NK-92 (cell line): Measurements from ENCODE around the gene PCDHGA1.
"Not testable (repeated sequence)": the region's sequence is repeated elsewhere in the genome, so short reads cannot be mapped to it uniquely, and the experiment has no call there.

ENCODE experiments used
- DNase-seq: peaks from one replicate; lab custom pipeline; 2025; ENCODE audit not compliant: unreplicated experiment; lab: John Stamatoyannopoulos, UW

The PCDHGA1 gene

GRCh38 chr5:141330299-141331080 is at the start of gene PCDHGA1:
PCDHGA1 (plus strand) TSS chr5:141330514.
- DNase-seq: no peak

DNA sequence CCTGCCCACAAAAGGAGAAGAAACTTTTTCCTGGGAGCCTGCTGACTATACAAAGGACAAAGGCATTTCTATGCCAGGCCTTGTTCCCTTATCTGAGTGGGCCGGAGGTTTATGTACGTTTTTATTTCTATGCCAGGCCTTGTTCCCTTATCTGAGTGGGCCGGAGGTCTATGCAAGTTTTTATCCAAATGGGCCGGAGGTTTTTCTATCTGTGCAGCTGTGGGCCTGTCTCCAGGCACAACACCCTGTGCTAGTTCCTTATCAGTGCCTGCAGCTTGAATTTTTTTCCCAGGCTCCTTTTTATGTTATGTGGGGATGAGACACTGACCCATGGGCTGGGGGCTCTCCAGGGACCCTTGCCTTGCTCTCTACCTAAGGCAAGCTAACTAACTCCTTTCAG is 31.9 kb upstream of the PCDHGA1 start:
- no peak for DNase-seq

GRCh38 chr5:141303756-141304155 is 26.6 kb upstream of the PCDHGA1 start, which contains the start of gene SLC25A2:
SLC25A2 (minus strand) TSS chr5:141304049; CDS start chr5:141303865, 184 bp downstream.
- DNase-seq: no peak

- no peak for DNase-seq
Observed at GRCh38 chr5:141306630-141307029, 23.7 kb upstream of the PCDHGA1 start.

- DNase-seq: no peak
Observed at GRCh38 chr5:141313711-141314110, 16.6 kb upstream of the PCDHGA1 start.

DNA sequence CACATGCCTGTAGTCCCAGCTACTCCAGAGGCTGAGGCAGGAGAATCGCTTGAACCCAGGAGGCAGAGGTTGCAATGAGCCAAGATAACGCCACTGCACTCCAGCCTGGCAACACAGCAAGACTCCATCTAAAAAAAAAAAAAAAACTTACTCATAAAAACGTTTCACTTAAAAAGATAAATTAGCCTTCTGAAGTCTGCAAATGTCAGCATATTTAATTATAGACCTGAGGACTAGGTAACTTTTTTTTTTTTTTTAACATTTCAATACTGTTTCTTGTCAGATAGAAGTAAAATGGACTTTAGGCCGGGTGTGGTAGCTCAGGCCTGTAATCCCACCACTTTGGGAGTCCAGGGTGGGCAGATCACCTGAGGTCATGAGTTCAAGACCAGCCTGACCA is 13.4 kb upstream of the PCDHGA1 start:
- DNase-seq: not testable (repeated sequence)

GRCh38 chr5:141319202-141319601 is 11.1 kb upstream of the PCDHGA1 start:
- no peak for DNase-seq

DNA sequence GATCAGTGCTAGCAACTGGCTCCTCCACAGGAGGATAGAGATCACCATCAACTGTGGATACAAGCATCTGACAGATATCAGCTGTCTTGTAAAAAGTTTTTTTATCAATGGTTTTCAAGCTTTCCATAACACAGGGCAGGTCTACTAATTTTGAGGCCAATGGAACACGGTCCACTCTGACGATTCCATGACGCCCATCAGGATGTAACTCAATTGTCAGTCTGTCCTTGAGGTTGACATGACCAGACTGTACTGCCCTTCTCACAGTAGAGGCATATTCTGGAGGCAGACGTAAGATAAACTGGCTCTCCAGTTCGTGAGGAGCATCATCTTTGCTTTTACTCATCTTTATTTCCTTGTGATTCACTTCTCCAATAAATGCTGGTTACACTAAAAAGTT is 10.6 kb upstream of the PCDHGA1 start:
- DNase-seq: no peak

GRCh38 chr5:141320225-141321169 is 9.8 kb upstream of the PCDHGA1 start, which contains the start of gene TAF7:
TAF7 (minus strand) TSS chr5:141320784; CDS start chr5:141320044, 740 bp downstream.
- DNase-seq: peak; percentile 28

DNA sequence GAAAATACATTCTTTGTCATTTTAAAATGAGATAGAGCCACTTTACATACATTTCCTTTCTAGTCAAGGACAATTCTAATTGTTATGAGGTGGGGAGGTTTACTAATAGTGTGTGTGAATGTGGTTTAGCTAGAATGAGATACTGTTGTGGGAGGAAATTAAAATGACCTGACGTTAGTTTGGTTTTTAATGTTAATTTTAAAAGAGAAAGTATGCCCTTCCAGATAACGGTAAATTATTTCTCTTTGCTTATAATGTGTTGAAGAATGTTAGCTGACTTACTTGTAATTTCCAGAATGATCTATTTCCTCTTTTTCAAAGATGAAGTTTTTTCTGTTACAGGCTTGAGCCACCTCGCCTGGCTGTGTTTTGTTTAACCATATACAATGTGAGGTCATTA is 8.1 kb upstream of the PCDHGA1 start:
- no peak for DNase-seq

- DNase-seq: no peak
Observed at GRCh38 chr5:141326088-141326854, 4.0 kb upstream of the PCDHGA1 start.

- DNase-seq: no peak
Observed at GRCh38 chr5:141328231-141328630, 2.1 kb upstream of the PCDHGA1 start.

GRCh38 chr5:141332571-141332970 is 2.3 kb downstream of the PCDHGA1 start:
- DNase-seq: not testable (repeated sequence)

DNA sequence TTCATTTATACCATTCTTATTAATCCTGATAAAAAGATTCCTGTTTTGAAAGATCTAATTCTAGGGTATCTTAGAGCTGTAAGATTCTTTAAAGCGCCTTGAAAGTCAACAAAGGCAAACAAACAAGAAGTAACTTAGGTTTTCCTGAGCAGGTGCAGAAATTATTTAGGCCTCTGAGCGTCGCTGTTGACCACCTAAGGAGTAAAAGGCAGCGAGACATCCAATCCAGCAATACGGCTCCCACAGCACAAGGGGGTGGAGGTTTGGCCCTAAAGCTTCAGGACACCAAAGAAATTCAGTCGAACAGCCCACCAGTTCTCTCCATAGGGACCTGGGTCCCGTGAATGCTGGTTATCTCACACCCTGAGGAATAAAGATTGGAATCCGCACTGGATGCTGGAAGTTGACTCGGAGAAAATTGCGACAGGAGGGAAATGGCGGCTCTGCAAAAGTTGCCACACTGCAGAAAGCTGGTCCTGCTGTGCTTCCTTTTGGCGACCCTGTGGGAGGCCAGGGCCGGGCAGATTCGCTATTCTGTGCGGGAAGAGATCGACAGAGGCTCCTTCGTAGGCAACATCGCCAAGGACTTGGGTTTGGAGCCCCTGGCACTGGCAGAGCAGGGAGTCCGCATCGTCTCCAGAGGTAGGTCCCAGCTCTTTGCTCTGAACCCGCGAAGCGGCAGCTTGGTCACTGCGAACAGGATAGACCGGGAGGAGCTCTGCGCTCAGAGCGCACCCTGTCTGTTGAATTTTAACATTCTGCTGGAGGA is 8.4 kb downstream of the PCDHGA1 start, which contains the start of gene PCDHGA2:
PCDHGA2 (plus strand) TSS at position 223 of the 769 bp plus-strand sequence.
- DNase-seq: no peak

DNA sequence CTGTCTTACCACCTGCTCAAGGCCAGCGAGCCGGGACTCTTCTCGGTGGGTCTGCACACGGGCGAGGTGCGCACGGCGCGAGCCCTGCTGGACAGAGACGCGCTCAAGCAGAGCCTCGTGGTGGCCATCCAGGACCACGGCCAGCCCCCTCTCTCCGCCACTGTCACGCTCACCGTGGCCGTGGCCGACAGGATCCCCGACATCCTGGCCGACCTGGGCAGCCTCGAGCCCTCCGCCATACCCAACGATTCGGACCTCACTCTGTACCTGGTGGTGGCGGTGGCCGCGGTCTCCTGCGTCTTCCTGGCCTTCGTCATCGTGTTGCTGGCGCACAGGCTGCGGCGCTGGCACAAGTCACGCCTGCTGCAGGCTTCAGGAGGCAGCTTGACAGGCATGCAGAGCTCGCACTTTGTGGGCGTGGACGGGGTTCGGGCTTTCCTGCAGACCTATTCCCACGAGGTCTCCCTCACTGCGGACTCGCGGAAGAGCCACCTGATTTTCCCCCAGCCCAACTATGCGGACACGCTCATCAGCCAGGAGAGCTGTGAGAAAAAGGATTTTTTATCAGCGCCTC is 10.6 kb downstream of the PCDHGA1 start:
- DNase-seq: not testable (repeated sequence)

- no peak for DNase-seq
Observed at GRCh38 chr5:141342773-141343172, 12.5 kb downstream of the PCDHGA1 start.

GRCh38 chr5:141343242-141343952 is 13.1 kb downstream of the PCDHGA1 start, which contains the start of gene PCDHGA3:
PCDHGA3 (plus strand) TSS chr5:141343829; CDS start chr5:141344034, 205 bp downstream.
- DNase-seq: no peak

DNA sequence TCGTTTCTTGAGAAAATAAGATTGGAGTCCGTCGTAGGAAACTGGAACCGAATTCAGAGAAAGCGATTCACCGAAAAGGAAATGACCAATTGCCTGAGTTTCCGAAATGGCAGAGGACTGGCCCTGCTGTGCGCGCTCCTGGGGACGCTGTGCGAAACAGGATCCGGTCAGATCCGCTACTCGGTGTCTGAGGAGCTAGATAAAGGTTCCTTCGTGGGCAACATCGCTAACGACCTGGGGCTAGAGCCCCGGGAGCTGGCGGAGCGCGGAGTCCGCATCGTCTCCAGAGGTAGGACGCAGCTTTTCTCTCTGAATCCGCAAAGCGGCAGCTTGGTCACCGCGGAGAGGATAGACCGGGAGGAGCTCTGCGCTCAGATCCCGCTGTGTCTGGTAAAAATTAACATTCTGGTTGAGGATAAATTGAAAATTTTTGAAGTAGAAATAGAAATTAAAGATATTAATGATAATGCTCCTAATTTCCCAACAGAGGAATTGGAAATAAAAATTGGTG is 13.7 kb downstream of the PCDHGA1 start:
- no peak for DNase-seq

GRCh38 chr5:141345327-141345726 is 15.0 kb downstream of the PCDHGA1 start:
- no peak for DNase-seq
